ENCODE data around the gene TPR.

GRCh38 chr1:186275822-186276221 is 99.2 kb downstream of the TPR start:
- TF ChIP-seq CTCF (IDR thresholded peaks at IDR 0.05) = no peak
- no peak for TF ChIP-seq POLR2A (IDR thresholded peaks at IDR 0.05)
- TF ChIP-seq EP300 (IDR thresholded peaks at IDR 0.05) = no peak

Measured in ovary (tissue), 3 donors.